ENCODE results near the gene RNF115. TPM values are rescaled to one million over a fixed set of nuclear protein-coding genes. Genes with fewer than 3 reads are reported as not detected.

RNF115 gene
- polyA plus RNA-seq, 1 of the 3 experiments (the other 2 are of a cell fraction): 4.8 TPM

GRCh38 chr1:145828367-145829026, 4.6 kb upstream of the RNF115 start:
- Histone ChIP-seq H3K4me1 (ENCODE audit: control insufficient read depth in 1 of 2, insufficient read depth in 2 of 2, low read depth in 1 of 2, low read length in 1 of 2) (peaks cover 0 to 12% of the 10 kb centered on the region in 2 experiments; a peak in 2 of 4 replicates), H3K9me3 (no peaks in the 10 kb centered on the region), H3F3A (replicated peaks; ENCODE audit: insufficient read depth) (peaks cover 14% of the 10 kb centered on the region), H3K9ac (no peak overlapping the region), H3K4me3 (ENCODE audit: low read depth in 2 of 2, low read length in 1 of 2) (no peak overlapping the region), H3K27ac (ENCODE audit: low read depth in 2 of 2, low read length in 1 of 2) (no peak overlapping the region), H2AFZ (ENCODE audit: low read depth) (no peak overlapping the region), H3K9me2 (no peaks in the 10 kb centered on the region), H3K27me3 (ENCODE audit: insufficient read depth) (no peaks in the 10 kb centered on the region), H3K4me2 (no peak overlapping the region), H3K79me2 (ENCODE audit: insufficient read depth) (peaks cover 43% of the 10 kb centered on the region), H4K20me1 (ENCODE audit: insufficient read depth) (no peaks in the 10 kb centered on the region), H3K36me3 (replicated peaks in 1 of 2; ENCODE audit: control insufficient read depth in 1 of 2, insufficient read depth in 2 of 2, low read length in 1 of 2) (peaks cover 56 to 59% of the 10 kb centered on the region in 2 experiments)
- TF ChIP-seq TEAD4 (IDR thresholded peaks at IDR 0.05; ENCODE audit: borderline replicate concordance, insufficient read depth) (no peak), PBX3 (IDR thresholded peaks at IDR 0.05) (no peak), NRF1 (IDR thresholded peaks at IDR 0.05; ENCODE audit: low read depth, low read length) (no peak), MEF2A (IDR thresholded peaks at IDR 0.05; ENCODE audit: borderline replicate concordance, low read depth) (no peak), MXI1 (IDR thresholded peaks at IDR 0.05; ENCODE audit: low read depth, low read length) (no peak), FOXJ3 (CRISPR knock-in tag; IDR thresholded peaks at IDR 0.05) (no peak), USF2 (IDR thresholded peaks at IDR 0.05; ENCODE audit: borderline replicate concordance, low read depth, low read length) (no peak), CTCF (IDR thresholded peaks at IDR 0.05) (no peak), GABPA (IDR thresholded peaks at IDR 0.05; ENCODE audit: low read depth) (no peak)
- CTCF ChIA-PET: interaction anchor here (1.2 to 10.4 kb wide), 3 partner anchors 17 to 149 kb away, joined by 3 to 121 read pairs (median 7); partner anchors contain the start of gene NUDT17
- POLR2A ChIA-PET: interaction anchor here (0.6 kb wide), 1 partner anchor 100 kb away, joined by 5 read pairs; no protein-coding TSS in a partner anchor
- DNase-seq: no peak

- Histone ChIP-seq H3K79me2 (ENCODE audit: insufficient read depth) (peaks cover 43% of the 10 kb centered on the region), H2AFZ (ENCODE audit: low read depth) (no peak overlapping the region), H3K9me2 (no peaks in the 10 kb centered on the region), H3K9me3 (no peaks in the 10 kb centered on the region), H4K20me1 (ENCODE audit: insufficient read depth) (no peaks in the 10 kb centered on the region), H3F3A (replicated peaks; ENCODE audit: insufficient read depth) (peaks cover 14% of the 10 kb centered on the region), H3K27me3 (ENCODE audit: insufficient read depth) (no peaks in the 10 kb centered on the region), H3K4me3 (ENCODE audit: low read depth in 2 of 2, low read length in 1 of 2) (no peak overlapping the region), H3K9ac (no peak overlapping the region), H3K4me2 (no peak overlapping the region), H3K27ac (ENCODE audit: low read depth in 2 of 2, low read length in 1 of 2) (no peak overlapping the region), H3K36me3 (replicated peaks in 1 of 2; ENCODE audit: control insufficient read depth in 1 of 2, insufficient read depth in 2 of 2, low read length in 1 of 2) (peaks cover 52 to 54% of the 10 kb centered on the region in 2 experiments), H3K4me1 (ENCODE audit: control insufficient read depth in 1 of 2, insufficient read depth in 2 of 2, low read depth in 1 of 2, low read length in 1 of 2) (peaks cover 0 to 12% of the 10 kb centered on the region in 2 experiments; a peak in 2 of 4 replicates)
- POLR2A ChIA-PET: interaction anchor here (0.6 kb wide), 1 partner anchor 100 kb away, joined by 5 read pairs; no protein-coding TSS in a partner anchor
- CTCF ChIA-PET: interaction anchor here (1.2 to 10.4 kb wide), 3 partner anchors 18 to 149 kb away, joined by 3 to 121 read pairs (median 7); partner anchors contain the start of gene NUDT17
- no peak for DNase-seq
- TF ChIP-seq GATA2 (CRISPR knock-in tag; IDR thresholded peaks at IDR 0.05): no peak
- TF ChIP-seq RXRA (IDR thresholded peaks at IDR 0.05; ENCODE audit: borderline replicate concordance, low read depth): no peak
- TF ChIP-seq RFX5 (IDR thresholded peaks at IDR 0.05; ENCODE audit: low read length): no peak
- TF ChIP-seq NRF1 (IDR thresholded peaks at IDR 0.05; ENCODE audit: low read depth, low read length): no peak
- no peak for TF ChIP-seq MAX (IDR thresholded peaks at IDR 0.05; ENCODE audit: low read depth)
- TF ChIP-seq SMC3 (IDR thresholded peaks at IDR 0.05; ENCODE audit: low read depth, low read length): no peak
- TF ChIP-seq FOSL2 (IDR thresholded peaks at IDR 0.05; ENCODE audit: borderline replicate concordance, low read depth): no peak
- no peak for TF ChIP-seq REST (IDR thresholded peaks at IDR 0.05; ENCODE audit: low read depth, low read length)
- no peak for TF ChIP-seq FOXJ3 (CRISPR knock-in tag; IDR thresholded peaks at IDR 0.05)
- no peak for TF ChIP-seq GABPA (IDR thresholded peaks at IDR 0.05; ENCODE audit: low read depth)
- TF ChIP-seq FOXM1 (IDR thresholded peaks at IDR 0.05; ENCODE audit: low read depth): no peak
- TF ChIP-seq RAD21 (IDR thresholded peaks at IDR 0.05; ENCODE audit: low read length): no peak
- TF ChIP-seq YY1 (IDR thresholded peaks at IDR 0.05; ENCODE audit: low read depth): no peak
- no peak for TF ChIP-seq TCF12 (IDR thresholded peaks at IDR 0.05)
Measured at GRCh38 chr1:145827966-145828365, 4.1 kb upstream of the RNF115 start.
